DND-41 (cell line): Measurements from ENCODE around the gene TOR2A.

Experiments
- ATAC-seq: fragments of 200-7000 bp; cut with Tn5 transposase; 3 replicates; pipeline ENCODE4 v1.9.1; 2021; ENCODE audit warnings: low read depth; ENCODE audit not compliant: insufficient read depth
- DNase-seq: peaks from one replicate; pipeline ENCODE4 v3.0.0-alpha.2; 2020
- H2AFZ ChIP-seq: 2 replicates; pipeline ENCODE4 v1.6.0; 2012; ENCODE audit warnings: low read depth, low read length
- H3K27ac ChIP-seq: 2 replicates; pipeline ENCODE4 v1.5.1; 2012; ENCODE audit warnings: low read length, inconsistent platforms
- H3K27me3 ChIP-seq: fragments of 200-600 bp; sonication (generic); 2 replicates; pipeline ENCODE4 v1.6.0; 2012; ENCODE audit warnings: low read length, mild to moderate bottlenecking, inconsistent platforms; ENCODE audit not compliant: insufficient read depth, poor library complexity
- H3K36me3 ChIP-seq: 2 replicates; pipeline ENCODE4 v1.5.1; 2012; ENCODE audit warnings: low read length, inconsistent platforms; ENCODE audit not compliant: insufficient read depth
- H3K4me1 ChIP-seq: 2 replicates; pipeline ENCODE4 v1.5.1; 2012; ENCODE audit warnings: mild to moderate bottlenecking, low read length; ENCODE audit not compliant: insufficient read depth
- H3K4me2 ChIP-seq: 2 replicates; pipeline ENCODE4 v1.6.0; 2012; ENCODE audit warnings: mild to moderate bottlenecking, moderate library complexity, low read length, inconsistent platforms; ENCODE audit not compliant: insufficient read depth
- H3K4me3 ChIP-seq, 2 experiments: fragments of 200-600 bp in 1 of 2; shearing (Covaris generic) in 1 of 2; 2 replicates each; pipeline ENCODE4 v1.5.1; 2012 to 2016; ENCODE audit warnings: inconsistent platforms in 2 of 2, low read length in 2 of 2, mild to moderate bottlenecking in 2 of 2, low read depth in 1 of 2, moderate library complexity in 1 of 2
- H3K79me2 ChIP-seq: 2 replicates; pipeline ENCODE4 v1.6.0; 2012; ENCODE audit warnings: low read length, inconsistent platforms; ENCODE audit not compliant: insufficient read depth
- H3K9ac ChIP-seq: 2 replicates; pipeline ENCODE4 v1.6.0; 2012; ENCODE audit warnings: low read depth, mild to moderate bottlenecking, inconsistent platforms, low read length, moderate library complexity
- H3K9me3 ChIP-seq: 2 replicates; pipeline ENCODE4 v1.5.1; 2012; ENCODE audit warnings: low read length, moderate library complexity, mild to moderate bottlenecking, inconsistent platforms; ENCODE audit not compliant: insufficient read depth, severe bottlenecking
- H4K20me1 ChIP-seq: 2 replicates; pipeline ENCODE4 v1.6.0; 2012; ENCODE audit warnings: low read length; ENCODE audit not compliant: insufficient read depth
- CTCF ChIP-seq: IDR thresholded peaks from 2 replicates; pipeline ENCODE4 v1.5.1; 2012; ENCODE audit warnings: borderline replicate concordance, low read length, moderate library complexity, mild to moderate bottlenecking; ENCODE audit not compliant: poor library complexity, severe bottlenecking; ENCODE audit errors: extremely low read depth
- EZH2 ChIP-seq: IDR thresholded peaks from 3 replicates; pipeline ENCODE4 v1.6.1; 2012; ENCODE audit warnings: borderline replicate concordance, low read depth, mild to moderate bottlenecking, moderate library complexity, low read length, inconsistent platforms; ENCODE audit not compliant: severe bottlenecking

TOR2A gene

DNA sequence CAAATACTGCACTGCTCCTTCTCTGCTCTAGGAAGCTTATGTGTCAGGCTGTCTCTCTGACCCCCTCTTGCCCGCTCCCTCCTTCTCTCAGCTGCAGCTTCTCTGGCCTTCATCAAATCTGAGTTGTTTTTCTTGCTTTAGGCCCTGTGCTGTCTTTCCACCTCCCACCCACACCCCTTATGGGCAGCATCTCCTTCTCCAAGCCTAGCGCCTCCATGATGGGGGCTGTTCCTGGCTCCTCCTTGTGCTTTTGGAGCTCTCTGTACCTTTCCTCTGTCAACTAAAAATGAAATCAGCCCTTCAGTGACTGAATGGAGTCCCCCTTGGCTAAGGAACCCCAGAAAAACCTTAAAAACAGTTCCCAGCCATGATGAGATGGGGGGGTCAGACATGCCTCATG, 35.0 kb downstream of the TOR2A start:
- ATAC-seq (no peak), DNase-seq (no peak)
- H3K4me3 ChIP-seq = no peak overlapping the region
- H3K4me1 ChIP-seq = no peaks in the 10 kb centered on the region
- no peak overlapping the region for H3K4me2 ChIP-seq
- no peak overlapping the region for H3K27ac ChIP-seq
- no peak overlapping the region for H3K9ac ChIP-seq
- H2AFZ ChIP-seq = no peak overlapping the region
- no peaks in the 10 kb centered on the region for H3K9me3 ChIP-seq
- H3K36me3 ChIP-seq = no peaks in the 10 kb centered on the region
- H3K79me2 ChIP-seq = no peaks in the 10 kb centered on the region
- TF ChIP-seq CTCF = no peak
- TF ChIP-seq EZH2 = no peak
- H3K27me3 ChIP-seq = no peaks in the 10 kb centered on the region
- H4K20me1 ChIP-seq = no peaks in the 10 kb centered on the region

DNA sequence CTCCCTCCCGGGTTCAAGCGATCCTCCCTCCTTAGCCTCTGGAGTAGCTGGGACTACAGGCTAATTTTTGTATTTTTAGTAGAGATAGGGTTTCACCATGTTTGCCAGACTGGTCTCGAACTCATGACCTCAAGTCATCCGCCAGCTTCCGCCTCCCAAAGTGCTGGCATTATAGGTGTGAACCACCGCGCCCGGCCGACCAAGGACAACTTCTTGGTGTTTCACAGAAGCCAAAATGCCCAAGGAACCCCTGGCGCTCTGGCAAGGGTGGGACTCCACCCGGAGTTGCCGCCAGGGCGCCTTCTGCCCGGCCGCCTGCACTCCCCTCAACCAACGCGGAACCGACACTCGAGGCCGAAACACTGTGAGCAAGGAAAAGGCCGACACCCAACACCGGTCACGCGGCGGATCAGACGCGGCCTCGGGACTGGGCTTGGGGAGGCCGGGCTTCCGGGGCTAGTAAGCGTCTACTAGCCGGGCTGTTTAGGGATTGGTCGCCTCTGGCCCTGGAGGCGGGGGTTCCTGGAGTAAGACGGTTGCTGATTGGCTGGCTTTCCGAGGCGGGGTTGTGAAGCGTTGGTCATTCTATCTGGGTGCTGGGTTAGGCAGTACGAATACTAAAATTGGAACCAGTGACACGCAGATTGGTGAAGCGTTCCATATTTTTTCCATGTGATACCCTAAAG, 36.0 kb downstream of the TOR2A start:
- Histone ChIP-seq H3K9ac (no peak overlapping the region), H3K27ac (no peak overlapping the region), H2AFZ (no peak overlapping the region)

GRCh38 chr9:127698386-127698785, 36.7 kb downstream of the TOR2A start:
- H3K27ac ChIP-seq = no peak overlapping the region
- H3K4me2 ChIP-seq = no peak overlapping the region
- no peak for TF ChIP-seq CTCF
- no peak for TF ChIP-seq EZH2
- H3K79me2 ChIP-seq = no peaks in the 10 kb centered on the region
- H3K9me3 ChIP-seq = no peaks in the 10 kb centered on the region
- H2AFZ ChIP-seq = no peak overlapping the region
- ATAC-seq = no peak
- no peaks in the 10 kb centered on the region for H3K27me3 ChIP-seq
- no peak overlapping the region for H3K9ac ChIP-seq
- no peak for DNase-seq
- H3K4me3 ChIP-seq = no peak overlapping the region
- H3K36me3 ChIP-seq = no peaks in the 10 kb centered on the region
- no peaks in the 10 kb centered on the region for H4K20me1 ChIP-seq
- no peaks in the 10 kb centered on the region for H3K4me1 ChIP-seq

More for the DNA sequence above, 36.0 kb downstream of the TOR2A start:
- no peak for TF ChIP-seq EZH2
- no peak for TF ChIP-seq CTCF
- H3K27me3 ChIP-seq = no peaks in the 10 kb centered on the region
- H3K79me2 ChIP-seq = no peaks in the 10 kb centered on the region
- no peaks in the 10 kb centered on the region for H3K36me3 ChIP-seq
- no peak overlapping the region for H3K4me2 ChIP-seq
- no peaks in the 10 kb centered on the region for H4K20me1 ChIP-seq
- DNase-seq = no peak
- no peaks in the 10 kb centered on the region for H3K9me3 ChIP-seq
- ATAC-seq = no peak
- H3K4me3 ChIP-seq = no peak overlapping the region
- no peaks in the 10 kb centered on the region for H3K4me1 ChIP-seq

- Histone ChIP-seq H2AFZ (no peak overlapping the region), H3K9me3 (no peaks in the 10 kb centered on the region), H3K79me2 (no peaks in the 10 kb centered on the region), H3K36me3 (no peaks in the 10 kb centered on the region), H4K20me1 (no peaks in the 10 kb centered on the region), H3K4me1 (no peaks in the 10 kb centered on the region), H3K27me3 (no peaks in the 10 kb centered on the region), H3K27ac (no peak overlapping the region), H3K9ac (no peak overlapping the region), H3K4me2 (no peak overlapping the region), H3K4me3 (no peak overlapping the region)
- ATAC-seq = no peak
- no peak for DNase-seq
- no peak for TF ChIP-seq EZH2
- TF ChIP-seq CTCF = no peak
Measured at GRCh38 chr9:127697575-127697974, 37.5 kb downstream of the TOR2A start.
